IgD-negative memory B cell (primary cell): ENCODE data around the gene COPE. TPM values are rescaled to one million over a fixed set of nuclear protein-coding genes. Genes with fewer than 3 reads are reported as not detected.
A peak's percentile ranks its signal among the peaks of the same experiment; 100 is the strongest.

Source experiments
- H3K27ac Mint-ChIP-seq, 3 donors: one replicate each; pipeline ENCODE4 v1.8.0; 2020 to 2022; ENCODE audit warnings: mild to moderate bottlenecking in 3 of 3, mixed read lengths in 3 of 3, moderate library complexity in 1 of 3
- H3K27me3 Mint-ChIP-seq: one replicate; pipeline ENCODE4 v1.8.0; 2021; ENCODE audit warnings: mixed read lengths
- H3K36me3 Mint-ChIP-seq: one replicate; pipeline ENCODE4 v1.8.0; 2020; ENCODE audit warnings: mild to moderate bottlenecking, mixed read lengths
- H3K4me1 Mint-ChIP-seq, 3 donors: one replicate each; pipeline ENCODE4 v1.8.0; 2020 to 2022; ENCODE audit warnings: mixed read lengths in 3 of 3, mild to moderate bottlenecking in 1 of 3
- H3K4me3 Mint-ChIP-seq, 4 donors: one replicate each; pipeline ENCODE4 v1.8.0; 2020 to 2022; ENCODE audit warnings: mild to moderate bottlenecking in 4 of 4, mixed read lengths in 4 of 4, moderate library complexity in 3 of 4
- H3K9me3 Mint-ChIP-seq, 3 donors: one replicate each; pipeline ENCODE4 v1.8.0; 2020 to 2021; ENCODE audit warnings: mixed read lengths in 3 of 3, mild to moderate bottlenecking in 1 of 3
- polyA plus RNA-seq: library from polyadenylated mRNA; unstranded; fragments of 300-500 nt; fragmentation: Illumina TruSeq; gene quantifications from one replicate; pipeline ENCODE4 v1.2.3, GENCODE V29; 2021

Gene COPE
- polyA plus RNA-seq, 1 donor from 2014 or later, result 295 TPM

GRCh38 chr19:18946918-18947317 is 27.7 kb upstream of the COPE start:
- peaks cover 10% of the 10 kb centered on the region for H3K27me3 Mint-ChIP-seq
- peaks cover 14 to 29% (median 25%) of the 10 kb centered on the region in 3 donors for H3K4me1 Mint-ChIP-seq
- H3K4me3 Mint-ChIP-seq, result peak overlapping the region; percentile 70 to 85 (median 76)
- peaks cover 0 to 2% (median 0%) of the 10 kb centered on the region in 3 donors for H3K9me3 Mint-ChIP-seq
- H3K27ac Mint-ChIP-seq, result peak overlapping the region in 2 of 3 donors; percentile 86 to 93
- H3K36me3 Mint-ChIP-seq, result peaks cover 2% of the 10 kb centered on the region

- Mint-ChIP-seq H3K27me3 (peaks cover 9% of the 10 kb centered on the region), H3K4me3 (peak overlapping the region in 3 of 4 donors; percentile 76 to 85 (median 77)), H3K4me1 (peaks cover 14 to 32% (median 25%) of the 10 kb centered on the region in 3 donors), H3K27ac (peak overlapping the region in 1 of 3 donors; percentile 93), H3K36me3 (no peaks in the 10 kb centered on the region), H3K9me3 (no peaks in the 10 kb centered on the region)
Observed at GRCh38 chr19:18946335-18946734, 27.1 kb upstream of the COPE start.

- H3K4me1 Mint-ChIP-seq, result peaks cover 14 to 32% (median 25%) of the 10 kb centered on the region in 3 donors
- H3K9me3 Mint-ChIP-seq, result no peaks in the 10 kb centered on the region
- no peaks in the 10 kb centered on the region for H3K36me3 Mint-ChIP-seq
- H3K27me3 Mint-ChIP-seq, result peaks cover 12% of the 10 kb centered on the region
- peak overlapping the region in 2 of 4 donors; percentile 12 to 63 for H3K4me3 Mint-ChIP-seq
- no peak overlapping the region for H3K27ac Mint-ChIP-seq
Observed at GRCh38 chr19:18945297-18945696, 26.1 kb upstream of the COPE start.

- Mint-ChIP-seq H3K9me3 (no peaks in the 10 kb centered on the region), H3K27me3 (peaks cover 13% of the 10 kb centered on the region), H3K4me3 (peak overlapping the region in 2 of 4 donors; percentile 41 to 60), H3K4me1 (peaks cover 14 to 31% (median 29%) of the 10 kb centered on the region in 3 donors), H3K27ac (peak overlapping the region in 2 of 3 donors; percentile 64 to 71), H3K36me3 (no peaks in the 10 kb centered on the region)
Observed at GRCh38 chr19:18943465-18943864, 24.3 kb upstream of the COPE start.

GRCh38 chr19:18942692-18943091 is 23.5 kb upstream of the COPE start:
- H3K9me3 Mint-ChIP-seq, result no peaks in the 10 kb centered on the region
- H3K4me1 Mint-ChIP-seq, result peaks cover 14 to 27% (median 26%) of the 10 kb centered on the region in 3 donors
- peaks cover 13% of the 10 kb centered on the region for H3K27me3 Mint-ChIP-seq
- peak overlapping the region in 3 of 4 donors; percentile 40 to 83 (median 79) for H3K4me3 Mint-ChIP-seq
- peak overlapping the region; percentile 48 to 86 (median 78) for H3K27ac Mint-ChIP-seq
- no peaks in the 10 kb centered on the region for H3K36me3 Mint-ChIP-seq

- Mint-ChIP-seq H3K27me3 (peaks cover 13% of the 10 kb centered on the region), H3K9me3 (no peaks in the 10 kb centered on the region), H3K27ac (peak overlapping the region in 2 of 3 donors; percentile 48 to 86)
Observed at GRCh38 chr19:18941628-18942354, 22.6 kb upstream of the COPE start.

GRCh38 chr19:18940769-18941627 is 21.8 kb upstream of the COPE start, which contains the start of gene HOMER3:
TSS of gene HOMER3 (minus strand) at chr19:18941217. CDS start at chr19:18938982, 2,235 bp downstream.
- Mint-ChIP-seq H3K27me3 (peaks cover 13% of the 10 kb centered on the region), H3K4me1 (peaks cover 4 to 19% (median 14%) of the 10 kb centered on the region in 3 donors), H3K27ac (peak within 1 kb of the TSS in 2 of 3 donors; percentile 62 to 86)

More at GRCh38 chr19:18941628-18942354, 22.6 kb upstream of the COPE start:
- no peaks in the 10 kb centered on the region for H3K36me3 Mint-ChIP-seq
- H3K4me1 Mint-ChIP-seq, result peaks cover 10 to 23% (median 22%) of the 10 kb centered on the region in 3 donors
- H3K4me3 Mint-ChIP-seq, result peak overlapping the region; percentile 40 to 63 (median 61)

GRCh38 chr19:18939922-18940768 is 21.0 kb upstream of the COPE start:
- Mint-ChIP-seq H3K4me1 (peaks cover 4 to 17% (median 13%) of the 10 kb centered on the region in 3 donors), H3K36me3 (no peaks in the 10 kb centered on the region), H3K27me3 (peaks cover 13% of the 10 kb centered on the region), H3K27ac (peak overlapping the region in 1 of 3 donors; percentile 82), H3K9me3 (no peaks in the 10 kb centered on the region), H3K4me3 (peak overlapping the region; percentile 83 to 94 (median 88))

More at GRCh38 chr19:18940769-18941627, 21.8 kb upstream of the COPE start, which contains the start of gene HOMER3:
- no peaks in the 10 kb centered on the region for H3K9me3 Mint-ChIP-seq
- peak within 1 kb of the TSS; percentile 67 to 94 (median 88) for H3K4me3 Mint-ChIP-seq
- H3K36me3 Mint-ChIP-seq, result no peaks in the 10 kb centered on the region

GRCh38 chr19:18939163-18939562 is 20.0 kb upstream of the COPE start:
- Mint-ChIP-seq H3K9me3 (no peaks in the 10 kb centered on the region), H3K27ac (peak overlapping the region in 2 of 3 donors; percentile 68 to 82), H3K36me3 (no peaks in the 10 kb centered on the region), H3K27me3 (peaks cover 15% of the 10 kb centered on the region), H3K4me1 (peaks cover 4 to 12% (median 12%) of the 10 kb centered on the region in 3 donors), H3K4me3 (peak overlapping the region; percentile 52 to 94 (median 84))

GRCh38 chr19:18933297-18933696 is 14.1 kb upstream of the COPE start:
- Mint-ChIP-seq H3K27ac (no peak overlapping the region), H3K4me3 (peak overlapping the region in 2 of 4 donors; percentile 67 to 74)

GRCh38 chr19:18932216-18932841 is 13.1 kb upstream of the COPE start:
- Mint-ChIP-seq H3K27me3 (peaks cover 8% of the 10 kb centered on the region), H3K4me1 (peaks cover 0 to 5% (median 0%) of the 10 kb centered on the region in 3 donors), H3K36me3 (no peaks in the 10 kb centered on the region), H3K27ac (peak overlapping the region in 1 of 3 donors; percentile 84), H3K9me3 (peaks cover 0 to 1% (median 0%) of the 10 kb centered on the region in 3 donors), H3K4me3 (peak overlapping the region in 3 of 4 donors; percentile 76 to 88 (median 86))

More at GRCh38 chr19:18933297-18933696, 14.1 kb upstream of the COPE start:
- Mint-ChIP-seq H3K4me1 (peaks cover 0 to 5% (median 0%) of the 10 kb centered on the region in 3 donors), H3K27me3 (peaks cover 8% of the 10 kb centered on the region), H3K36me3 (no peaks in the 10 kb centered on the region), H3K9me3 (peaks cover 0 to 1% (median 0%) of the 10 kb centered on the region in 3 donors)

GRCh38 chr19:18931316-18932162 is 12.4 kb upstream of the COPE start:
- peaks cover 8% of the 10 kb centered on the region for H3K27me3 Mint-ChIP-seq
- H3K9me3 Mint-ChIP-seq, result peaks cover 0 to 1% (median 0%) of the 10 kb centered on the region in 3 donors
- no peaks in the 10 kb centered on the region for H3K36me3 Mint-ChIP-seq
- H3K27ac Mint-ChIP-seq, result no peak overlapping the region
- peak overlapping the region in 1 of 4 donors; percentile 10 for H3K4me3 Mint-ChIP-seq
- peaks cover 0 to 5% (median 0%) of the 10 kb centered on the region in 3 donors for H3K4me1 Mint-ChIP-seq

GRCh38 chr19:18929311-18929710 is 10.1 kb upstream of the COPE start:
- Mint-ChIP-seq H3K4me3 (no peak overlapping the region), H3K27ac (no peak overlapping the region), H3K9me3 (peaks cover 0 to 1% (median 0%) of the 10 kb centered on the region in 3 donors), H3K27me3 (peaks cover 6% of the 10 kb centered on the region), H3K4me1 (peaks cover 0 to 5% (median under 1%) of the 10 kb centered on the region in 3 donors), H3K36me3 (peaks cover 2% of the 10 kb centered on the region)
